HG03175 (cell line): Measurements from ENCODE around the gene PLOD3.

Source experiments
- ATAC-seq: cut with Tn5 transposase; IDR thresholded peaks from one replicate; pipeline ENCODE4 v1.9.1; 2021; ENCODE audit warnings: mild to moderate bottlenecking, moderate library complexity; ENCODE audit not compliant: unreplicated experiment

The PLOD3 gene

DNA sequence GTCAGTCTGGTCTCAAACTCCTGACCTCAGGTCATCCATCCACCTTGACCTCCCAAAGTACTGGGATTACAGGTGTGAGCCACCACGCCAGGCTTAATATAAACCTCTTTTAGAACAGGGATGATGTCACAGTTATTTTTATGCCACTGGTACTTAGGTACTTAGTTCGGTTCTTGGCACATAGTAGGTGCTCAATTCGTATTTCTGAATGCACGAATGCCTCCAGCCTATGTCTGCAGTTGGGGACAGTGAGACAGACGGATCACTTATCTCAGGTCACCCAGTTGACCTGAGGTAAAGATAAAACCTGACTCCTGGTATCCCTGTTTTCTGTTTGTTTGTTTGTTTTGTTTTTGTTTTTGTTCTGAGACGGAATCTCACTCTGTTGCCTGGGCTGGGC lies 31.2 kb downstream of the PLOD3 start:
- ATAC-seq: no peak

DNA sequence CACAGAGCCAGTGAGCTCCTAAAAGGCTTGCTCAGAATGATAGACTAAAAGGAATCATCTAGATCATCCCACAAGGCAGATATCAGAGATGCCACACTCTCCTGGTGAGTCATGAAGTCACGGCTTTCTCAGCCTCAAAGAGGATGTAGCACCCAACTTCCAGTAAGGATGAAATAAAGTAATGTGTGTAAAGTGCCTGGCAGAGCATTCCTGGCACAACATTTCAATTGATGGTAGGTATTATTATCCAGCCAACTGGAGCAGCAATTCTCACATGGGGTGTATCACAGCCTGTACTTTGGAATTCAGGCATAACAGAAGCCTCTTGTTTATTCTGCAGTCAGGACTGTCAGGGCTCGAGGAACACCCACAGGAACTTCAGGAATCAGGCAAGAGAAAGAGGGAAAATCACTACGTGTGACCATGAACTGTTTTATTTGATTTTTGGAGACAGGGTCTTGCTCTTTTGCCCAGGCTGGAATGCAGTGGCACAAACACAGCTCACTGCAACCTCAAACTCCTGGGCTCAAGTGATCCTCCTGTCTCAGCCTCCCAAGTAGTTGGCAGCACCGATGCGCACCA lies 32.0 kb downstream of the PLOD3 start:
- ATAC-seq: no peak

DNA sequence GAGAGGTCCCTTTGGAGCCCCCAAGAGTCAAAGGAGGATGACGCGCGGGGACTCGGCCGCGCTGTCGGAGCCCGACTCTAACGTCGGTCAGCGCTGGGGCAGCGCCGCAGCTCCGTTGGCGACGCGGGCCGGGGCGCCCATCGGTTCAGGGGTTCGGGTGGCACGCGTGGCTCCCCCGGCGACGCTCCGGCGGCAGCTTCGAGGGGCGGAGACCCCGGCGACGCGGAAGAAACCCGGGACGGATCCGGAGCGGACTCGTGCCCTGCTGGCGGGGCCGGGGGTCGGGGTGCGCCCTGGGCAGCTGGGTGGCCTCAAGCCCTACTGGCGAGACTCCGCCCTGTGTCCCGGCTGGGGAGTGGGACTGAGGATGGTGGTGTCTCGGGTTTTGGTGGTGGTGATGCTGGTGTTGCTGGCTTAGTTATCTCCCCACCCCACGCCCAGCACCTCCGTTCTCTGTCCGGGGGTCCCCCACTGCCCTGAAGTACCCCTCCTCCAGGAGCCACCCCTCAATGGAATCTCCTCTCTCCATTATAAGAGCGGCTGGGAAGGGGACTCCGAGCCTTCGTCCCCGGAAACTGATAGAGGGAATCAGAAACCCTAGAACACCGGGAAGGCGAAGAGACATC lies 37.1 kb downstream of the PLOD3 start, which contains the start of gene NAT16:
NAT16 (minus strand) TSS at position 164 of the 626 bp plus-strand sequence. CDS start 5,486 bp downstream, outside the sequence.
- ATAC-seq: no peak

DNA sequence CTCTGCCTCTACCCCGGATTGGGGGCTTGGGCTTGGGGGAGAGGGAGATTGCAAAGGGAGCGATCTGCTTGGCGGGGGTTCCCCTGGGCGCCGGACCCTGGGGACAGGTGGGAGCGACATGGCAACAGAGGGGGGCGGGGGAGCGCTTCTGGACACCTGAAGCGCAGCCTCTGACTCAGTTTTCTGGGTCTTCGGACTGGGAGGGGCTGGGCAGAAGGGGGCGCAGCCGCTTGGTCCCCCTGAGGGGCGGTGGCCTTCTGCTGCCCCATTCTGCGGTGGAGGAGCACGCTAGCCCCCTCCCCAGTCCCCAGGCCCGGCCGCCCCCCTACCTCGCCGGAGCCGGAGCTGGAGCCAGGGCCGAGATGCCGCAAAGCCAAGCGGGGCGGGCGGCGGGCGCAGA lies 37.7 kb downstream of the PLOD3 start:
- no peak for ATAC-seq

DNA sequence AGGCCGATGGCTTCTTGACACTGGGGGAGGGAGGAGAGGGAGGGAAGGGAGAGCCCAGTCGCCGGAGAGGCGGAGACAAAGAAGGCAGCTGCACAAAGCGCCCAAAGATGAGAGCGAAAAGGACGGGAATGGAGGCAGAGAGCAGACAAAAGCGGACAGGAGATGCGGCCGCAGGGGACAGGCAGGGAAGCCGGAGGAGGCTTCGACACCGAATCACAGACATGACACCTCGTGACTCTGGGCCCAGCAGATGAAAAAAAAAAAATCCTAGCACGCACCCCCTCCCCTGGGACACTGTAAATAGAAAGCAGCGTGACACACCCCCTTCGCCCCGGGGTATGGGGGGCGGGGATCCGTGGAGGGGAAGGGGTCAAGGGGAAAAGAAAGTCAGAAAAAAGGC lies 38.3 kb downstream of the PLOD3 start:
- no peak for ATAC-seq

DNA sequence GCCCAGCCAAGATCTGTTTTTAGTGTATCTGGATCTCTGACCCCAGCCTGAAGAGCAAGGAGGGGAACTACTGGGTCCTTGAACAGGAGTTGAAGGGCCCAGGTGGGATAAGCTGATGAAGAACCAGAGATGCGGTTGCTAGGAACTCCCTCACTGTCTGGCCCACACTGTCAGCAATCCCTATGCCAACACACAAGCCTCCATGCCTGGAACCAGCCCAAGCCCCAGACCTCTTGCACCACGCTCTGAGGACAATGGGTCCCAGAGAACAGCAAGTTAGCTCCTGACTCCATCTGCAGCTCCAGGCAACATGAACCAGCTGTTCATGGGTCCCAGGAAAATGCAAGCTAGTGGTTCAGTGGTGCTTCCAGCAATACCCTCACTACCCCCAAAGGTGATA lies 39.7 kb downstream of the PLOD3 start:
- no peak for ATAC-seq

DNA sequence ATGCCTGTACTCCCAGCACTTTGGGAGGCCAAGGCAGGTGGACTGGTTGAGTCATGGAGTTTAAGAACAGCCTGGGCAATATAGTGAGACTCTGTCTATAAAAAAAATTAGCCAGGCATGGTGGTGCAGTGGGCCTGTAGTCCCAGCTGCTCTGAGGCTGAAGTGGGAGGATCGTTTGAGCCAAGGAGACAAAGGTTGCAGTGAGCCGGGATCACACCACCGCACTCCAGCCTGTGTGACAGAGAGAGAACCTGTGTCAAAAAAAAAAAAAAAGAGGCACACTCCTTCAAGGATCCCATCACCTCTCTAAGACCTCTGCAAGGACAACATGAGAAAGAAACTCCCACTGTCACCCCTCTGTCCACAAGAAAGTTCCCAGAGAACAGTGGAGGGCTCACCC lies 41.7 kb downstream of the PLOD3 start:
- ATAC-seq: no peak

DNA sequence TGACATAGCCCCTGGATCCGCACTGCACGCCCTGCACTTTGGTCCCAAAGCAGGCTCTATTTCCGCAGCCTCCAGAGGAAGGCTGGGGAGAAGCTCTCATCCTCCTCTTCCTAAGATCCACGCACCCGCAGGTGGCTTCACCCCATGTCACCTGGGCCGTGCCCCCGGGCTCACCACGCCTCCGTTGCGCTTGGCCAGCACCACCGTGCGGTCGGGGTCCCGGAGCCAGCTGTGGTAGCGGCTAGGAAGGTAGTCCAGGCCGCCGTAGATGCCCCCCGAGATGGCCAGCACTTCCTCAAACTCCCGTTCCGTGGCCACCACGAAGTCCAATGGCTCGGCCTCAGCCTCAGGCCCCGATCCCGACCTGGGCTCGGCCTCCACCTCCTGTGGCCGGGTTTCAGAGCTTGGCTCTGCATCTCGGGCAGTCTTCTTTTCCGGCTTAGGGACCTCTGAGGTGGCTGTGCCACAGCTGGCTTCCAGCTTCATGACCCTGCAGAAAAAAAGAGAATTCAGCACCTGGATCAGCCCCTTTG lies 43.0 kb downstream of the PLOD3 start:
- no peak for ATAC-seq

DNA sequence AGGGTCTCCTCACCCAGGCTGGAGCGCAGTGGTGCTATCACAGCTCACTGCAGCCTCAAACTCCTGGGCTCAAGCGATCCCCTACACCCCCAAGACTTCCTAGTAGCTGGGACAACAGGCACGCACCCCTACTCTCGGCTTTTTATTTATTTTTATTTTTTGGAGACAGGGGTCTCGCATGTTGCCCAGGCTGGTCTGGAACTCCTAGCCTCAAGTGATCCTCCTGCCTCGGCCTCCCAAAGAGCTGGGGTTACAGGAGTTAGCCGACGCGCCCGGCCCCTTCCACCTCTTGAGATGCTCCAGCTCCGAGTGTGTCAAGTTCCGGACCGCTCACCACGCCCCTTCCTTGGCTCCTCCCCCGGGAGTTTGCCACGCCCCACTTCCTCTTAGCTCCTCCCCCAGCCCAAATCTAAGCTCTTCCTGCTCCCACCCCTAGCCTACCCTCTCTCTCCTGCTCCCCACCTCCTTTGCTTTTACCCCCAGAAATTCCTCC lies 43.6 kb downstream of the PLOD3 start:
- no peak for ATAC-seq

DNA sequence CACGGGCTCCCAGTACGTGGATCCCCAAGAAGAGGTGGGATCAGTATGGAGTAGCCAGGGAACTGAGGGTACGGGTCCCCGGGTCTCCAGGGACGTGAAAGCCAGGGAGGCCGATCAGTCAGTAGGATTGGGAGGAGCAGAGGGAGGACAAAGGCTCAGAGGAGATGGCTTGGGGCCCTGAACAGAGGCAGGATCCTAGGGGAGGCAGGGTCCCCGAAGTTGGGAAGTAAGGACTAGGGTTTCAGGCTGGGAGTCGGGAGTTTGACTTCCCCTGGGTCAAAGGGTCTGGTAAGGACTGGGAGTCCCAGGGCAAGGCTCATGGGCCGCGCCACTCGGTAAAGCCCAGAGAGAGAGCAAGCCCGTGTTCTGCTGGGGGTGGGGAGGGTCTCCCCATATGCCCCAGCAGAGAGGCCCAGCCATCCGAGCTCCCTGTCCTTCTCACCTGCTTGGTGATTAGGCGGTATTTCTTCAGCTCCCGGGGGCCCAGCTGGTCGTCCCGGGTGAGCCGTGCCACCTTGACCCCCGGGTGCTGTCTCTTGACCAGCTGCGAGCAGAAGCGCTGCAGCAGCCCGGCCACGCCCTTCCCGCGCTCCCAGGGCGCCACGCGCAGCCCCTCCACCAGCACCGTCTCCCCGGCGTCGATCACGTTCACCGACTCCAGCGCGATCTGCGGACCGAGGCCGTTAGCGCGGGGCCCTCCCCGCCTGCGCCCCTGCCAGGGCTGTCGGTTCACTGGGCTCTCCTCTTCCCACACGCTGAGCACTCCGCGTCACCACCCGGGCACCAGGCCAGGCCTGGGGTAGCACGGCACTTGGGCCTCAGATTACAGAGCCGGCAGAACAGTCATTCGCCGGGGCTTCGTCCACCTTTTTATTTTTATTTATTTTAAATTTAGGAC lies 44.3 kb downstream of the PLOD3 start:
- no peak for ATAC-seq

DNA sequence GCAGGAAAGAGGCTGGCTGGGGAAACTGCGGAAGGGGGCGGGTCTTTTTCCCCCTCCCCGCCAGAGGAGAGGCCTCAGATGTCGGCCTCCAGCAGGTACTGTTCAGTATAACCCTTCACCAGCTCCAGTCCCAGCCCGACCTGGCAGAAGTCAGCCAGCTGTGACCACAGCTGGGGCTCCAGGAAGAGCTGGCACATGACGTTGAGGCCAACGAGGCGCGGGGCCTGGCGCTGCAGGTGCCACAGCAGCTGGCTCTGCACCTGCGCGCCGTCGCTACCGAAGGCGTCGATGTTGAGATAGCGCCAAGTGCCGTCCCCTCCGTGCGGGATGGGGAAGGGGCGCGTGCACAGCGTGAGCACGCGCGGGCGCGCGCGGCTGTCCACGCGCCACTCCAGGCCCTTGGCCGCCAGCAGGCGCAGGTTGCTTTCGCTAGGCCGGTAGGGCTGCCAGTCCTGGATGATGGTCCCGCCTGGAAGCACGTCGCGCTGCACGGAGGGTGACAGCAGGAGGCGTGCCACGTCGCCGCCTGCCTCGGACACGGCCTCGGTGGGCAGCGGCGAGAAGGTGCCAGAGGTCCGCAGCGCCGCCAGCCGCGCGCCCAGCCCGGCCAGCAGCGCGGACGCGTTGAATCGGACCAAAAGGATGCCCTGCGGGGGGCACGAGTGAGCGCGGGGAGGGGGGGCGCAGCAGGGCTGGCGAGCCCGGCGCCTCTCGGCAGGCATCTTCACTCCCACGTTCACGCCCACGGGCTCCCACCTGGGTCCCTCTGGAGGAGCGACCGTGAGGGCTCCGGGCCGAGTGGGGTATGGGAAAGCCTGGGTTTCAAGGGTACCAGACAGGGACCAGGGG lies 45.2 kb downstream of the PLOD3 start:
- ATAC-seq: no peak

DNA sequence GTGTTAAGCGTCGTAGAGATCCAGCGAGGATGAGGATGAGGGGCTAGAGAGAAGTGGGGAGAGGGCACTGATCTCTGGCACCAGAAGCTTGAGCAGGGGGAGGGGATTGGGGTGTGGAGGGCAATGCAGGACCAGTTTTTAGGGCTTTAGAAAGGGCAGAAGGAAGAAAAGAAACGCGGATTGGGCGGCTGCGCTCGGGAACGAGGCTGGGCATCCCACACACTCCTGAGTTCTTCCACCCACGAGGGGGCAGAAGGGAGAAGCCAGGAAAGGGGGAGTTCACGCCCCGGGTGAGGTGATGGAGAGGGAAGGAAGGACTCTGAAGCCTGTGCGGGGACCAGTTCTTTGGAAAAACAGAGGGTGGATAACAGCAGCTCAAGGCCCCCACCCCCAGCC lies 45.9 kb downstream of the PLOD3 start:
- no peak for ATAC-seq

DNA sequence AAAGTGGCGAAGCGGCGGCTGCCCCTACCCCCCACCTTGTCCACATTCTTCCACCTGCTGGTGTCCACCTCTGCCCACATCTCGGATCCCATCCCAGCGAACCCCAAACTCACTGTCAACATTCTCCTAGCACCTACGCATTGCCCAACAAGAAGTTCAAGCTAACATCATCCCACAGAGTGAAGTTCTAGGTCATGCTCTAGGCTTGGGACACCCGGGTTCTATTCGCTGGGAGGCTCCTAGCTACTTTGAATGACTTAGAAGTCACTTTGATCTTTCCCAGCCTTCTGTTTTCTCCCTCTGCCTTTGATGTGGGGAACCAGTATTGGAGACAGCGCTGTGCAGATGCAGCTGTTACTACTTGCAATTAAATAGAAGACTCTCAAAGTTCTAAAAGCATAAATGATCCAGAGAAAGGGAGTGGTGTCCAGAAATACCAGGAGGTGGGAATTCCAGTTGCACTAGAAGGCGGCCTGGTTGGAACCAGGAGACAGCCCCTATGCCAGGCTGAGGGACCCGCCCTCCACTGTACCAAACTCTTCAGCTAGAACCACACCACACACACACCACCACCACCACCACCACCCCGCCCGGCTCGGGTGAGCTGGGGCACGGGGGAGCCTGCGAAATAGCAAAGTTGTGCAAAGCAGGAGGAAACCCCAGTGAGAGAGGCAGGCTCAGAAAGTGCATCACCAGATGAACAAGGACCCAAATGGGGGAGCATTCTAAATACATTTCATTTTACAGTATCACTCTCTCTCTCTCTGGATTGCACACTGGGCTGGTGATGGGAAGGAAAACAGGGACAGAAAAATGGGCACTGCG lies 46.6 kb downstream of the PLOD3 start:
- ATAC-seq: no peak

DNA sequence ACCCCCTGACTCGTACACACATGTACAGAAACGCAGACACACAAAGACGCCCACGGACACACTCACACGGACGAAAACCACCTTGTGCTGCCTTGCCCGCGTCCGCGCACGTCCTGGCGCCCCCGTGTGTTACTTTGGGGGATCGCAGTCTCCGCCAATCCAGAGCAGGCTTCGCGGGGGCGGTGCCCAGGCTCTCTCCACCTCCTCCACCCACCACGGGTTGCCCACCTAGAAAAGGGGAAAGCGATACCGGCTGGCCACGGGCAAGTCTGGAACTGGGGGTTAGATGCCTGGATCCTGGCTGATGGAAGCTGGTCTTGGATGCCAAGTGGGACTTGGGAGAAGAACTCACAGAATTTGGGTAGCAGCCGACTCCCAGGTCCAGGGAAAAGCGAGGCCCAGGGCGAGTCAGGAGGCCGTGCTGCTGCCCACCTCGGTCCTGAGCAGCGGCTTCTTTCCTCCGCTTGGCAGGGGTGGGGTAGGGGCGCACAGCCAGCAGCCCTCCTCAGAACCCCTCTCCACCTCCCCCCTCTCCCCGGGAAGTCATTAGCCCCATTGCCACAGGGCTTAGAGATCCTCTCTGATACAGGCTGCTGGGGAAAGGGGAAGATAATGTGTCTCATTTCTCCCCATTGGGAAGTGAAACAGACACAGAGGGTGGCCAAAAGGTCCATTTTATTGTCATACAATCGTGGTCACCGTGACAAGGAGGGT lies 47.4 kb downstream of the PLOD3 start:
- peak; percentile 47 for ATAC-seq

DNA sequence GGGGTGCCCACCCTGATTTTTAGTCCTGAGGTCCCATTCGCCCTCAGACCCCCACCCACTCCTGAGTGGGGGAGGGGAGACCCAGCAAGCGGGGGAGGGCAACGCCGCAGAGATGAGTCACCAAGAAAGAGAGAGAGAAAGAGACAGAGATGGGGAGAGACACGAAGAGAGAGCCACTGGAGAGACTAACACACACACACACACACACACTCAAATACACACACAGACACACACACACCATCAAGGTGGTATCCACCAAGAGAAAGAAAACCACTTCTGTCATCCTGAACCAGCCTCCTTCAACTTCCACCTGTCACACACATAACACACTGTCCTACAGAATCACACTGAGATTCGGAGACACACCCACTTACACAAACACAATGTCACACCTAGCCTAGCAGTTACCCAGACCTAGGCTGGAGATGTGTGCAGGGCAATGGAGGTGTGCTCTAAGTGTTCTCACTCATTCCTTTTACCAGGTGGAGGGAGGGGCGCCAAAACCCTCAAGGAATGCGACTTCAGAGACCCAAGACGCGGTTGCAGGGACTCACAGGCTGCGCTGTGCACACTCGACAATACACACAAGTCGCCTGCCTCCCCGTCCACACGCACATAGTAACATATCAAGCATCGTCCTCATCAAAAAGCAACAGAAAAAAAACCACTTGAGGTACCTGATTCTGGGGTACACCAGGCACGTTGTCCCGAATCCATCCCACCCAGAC lies 48.1 kb downstream of the PLOD3 start:
- ATAC-seq: no peak

DNA sequence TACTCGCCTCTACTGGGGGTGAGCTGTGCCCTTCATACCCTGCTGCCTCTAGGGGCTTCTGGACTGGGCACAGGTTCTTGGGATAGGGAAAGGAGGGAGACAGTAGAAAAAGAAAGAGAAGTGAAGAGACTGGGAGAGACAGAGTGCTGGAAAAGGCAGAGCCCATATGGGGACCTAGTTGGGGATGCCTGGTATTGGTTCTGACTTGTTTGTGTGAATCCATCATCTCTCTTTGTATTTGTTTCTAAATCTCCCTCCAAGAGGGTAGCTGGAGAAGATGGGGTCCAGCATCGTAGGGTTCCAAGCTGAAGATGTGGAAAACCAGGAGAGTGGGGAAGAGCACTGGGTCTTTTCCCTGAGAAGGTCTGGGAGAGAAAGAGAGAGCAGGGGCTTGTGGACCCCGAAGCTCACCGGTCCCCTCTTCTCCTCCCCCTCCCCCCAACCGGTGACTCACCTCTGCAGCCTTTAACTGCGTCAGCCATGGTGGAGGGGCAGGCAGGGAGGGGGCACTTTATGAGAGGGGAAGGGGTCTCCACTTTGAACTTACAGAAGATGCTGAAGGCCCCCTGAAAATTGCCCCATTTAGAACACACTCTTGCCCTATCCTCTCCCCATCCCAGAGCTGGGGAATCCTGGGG lies 48.9 kb downstream of the PLOD3 start:
- ATAC-seq: no peak

DNA sequence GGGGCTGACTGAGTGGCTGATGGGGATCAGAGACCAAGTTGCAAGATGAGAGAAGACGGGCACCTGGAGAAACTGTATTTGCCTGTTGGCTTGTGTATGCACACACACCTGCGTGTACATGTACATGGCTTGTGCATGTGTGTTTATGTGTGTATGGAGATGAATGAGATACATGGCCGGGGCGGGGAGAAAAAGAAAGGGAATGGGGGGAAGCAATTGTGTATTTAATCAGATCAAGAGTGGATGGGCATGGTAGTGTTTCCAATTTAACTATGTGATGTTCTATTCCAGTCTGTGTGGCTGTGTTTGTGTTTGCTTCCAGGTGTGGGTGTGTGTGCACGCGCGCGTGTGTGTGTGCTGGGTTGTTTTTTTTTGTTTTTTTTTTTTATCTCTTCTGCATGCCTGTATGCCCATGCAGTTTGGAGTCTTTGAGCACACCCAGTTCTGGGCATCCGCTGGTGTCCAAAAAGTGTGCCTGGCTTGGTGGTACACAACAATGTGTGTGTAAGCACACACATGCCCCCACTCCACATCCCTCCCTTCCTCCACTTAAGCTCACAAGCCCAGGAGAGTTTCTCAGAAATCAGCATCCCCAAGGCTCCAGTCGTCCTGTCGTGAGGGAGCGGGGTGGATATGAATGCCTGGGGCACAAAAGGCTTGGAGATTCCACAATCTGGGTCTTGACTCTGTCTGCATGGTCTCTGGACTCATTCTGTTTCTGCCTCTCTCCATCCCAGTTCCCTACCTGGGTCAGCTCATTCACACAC lies 49.6 kb downstream of the PLOD3 start:
- ATAC-seq: no peak
